WTC11 (cell line): ENCODE data around the gene CEACAM18. TPM values are rescaled to one million over a fixed set of nuclear protein-coding genes. Genes with fewer than 3 reads are reported as not detected.
A peak's percentile ranks its signal among the peaks of the same experiment; 100 is the strongest.
"Not testable (repeated sequence)": the region's sequence is repeated elsewhere in the genome, so short reads cannot be mapped to it uniquely, and the experiment has no call there.

Experiments used
- ATAC-seq: fragments of 200-7000 bp; cut with Tn5 transposase; 2 replicates; pipeline ENCODE4 v1.10.0; 2021; ENCODE audit warnings: mild to moderate bottlenecking, moderate library complexity
- CTCF ChIA-PET: fragments of 300-600 bp; sonication (Branson Sonifier 250); formaldehyde crosslinking; loops from one replicate; lab custom pipeline; 2021; ENCODE audit warnings: antibody characterized with exemption; lab: Charles Lee
- POLR2A ChIA-PET: fragments of 350-600 bp; sonication (Branson Sonifier 250); formaldehyde crosslinking; loops from one replicate; lab custom pipeline; 2021; ENCODE audit warnings: antibody characterized with exemption; lab: Charles Lee
- DNase-seq: peaks from one replicate; pipeline ENCODE4 v3.0.0; 2021; ENCODE audit warnings: low spot score
- H3K27ac Mint-ChIP-seq: 2 replicates; pipeline ENCODE4 v1.8.0; 2021; ENCODE audit warnings: mixed read lengths
- H3K27me3 Mint-ChIP-seq: 2 replicates; pipeline ENCODE4 v1.8.0; 2021; ENCODE audit warnings: low read depth, mild to moderate bottlenecking, moderate library complexity, mixed read lengths
- H3K36me3 Mint-ChIP-seq: 2 replicates; pipeline ENCODE4 v1.8.0; 2021; ENCODE audit warnings: mixed read lengths
- H3K4me1 Mint-ChIP-seq: 2 replicates; pipeline ENCODE4 v1.8.0; 2022; ENCODE audit warnings: mixed read lengths
- H3K4me3 Mint-ChIP-seq: 2 replicates; pipeline ENCODE4 v1.8.0; 2021; ENCODE audit warnings: mild to moderate bottlenecking, moderate library complexity, mixed read lengths
- H3K9me3 Mint-ChIP-seq: 2 replicates; pipeline ENCODE4 v1.8.0; 2021; ENCODE audit warnings: mixed read lengths
- E2F4 ChIP-seq: sonication (generic); formaldehyde crosslinking; IDR thresholded peaks from 2 replicates; pipeline ENCODE4 v1.8.1; 2022; ENCODE audit warnings: low read depth, mild to moderate bottlenecking, moderate library complexity, missing genetic modification reagents, borderline replicate concordance
- ELF4 ChIP-seq: sonication (generic); formaldehyde crosslinking; IDR thresholded peaks from 2 replicates; pipeline ENCODE4 v1.8.1; 2022; ENCODE audit warnings: low read depth, mild to moderate bottlenecking, moderate library complexity, missing genetic modification reagents
- ETV6 ChIP-seq: sonication (generic); formaldehyde crosslinking; IDR thresholded peaks from 2 replicates; pipeline ENCODE4 v1.8.1; 2022; ENCODE audit warnings: mild to moderate bottlenecking, missing genetic modification reagents
- GRHL2 ChIP-seq: fragments of 250-450 bp; sonication (Bioruptor Pico); IDR thresholded peaks from 2 replicates; pipeline ENCODE4 v1.8.0; 2022; ENCODE audit warnings: mild to moderate bottlenecking, moderate library complexity; ENCODE audit not compliant: insufficient replicate concordance, severe bottlenecking
- HMGA2 ChIP-seq: fragments of 250-450 bp; sonication (Bioruptor Pico); IDR thresholded peaks from 2 replicates; pipeline ENCODE4 v1.4.0; 2021; ENCODE audit warnings: mild to moderate bottlenecking, moderate library complexity
- IRF2 ChIP-seq: sonication (generic); formaldehyde crosslinking; IDR thresholded peaks from 2 replicates; pipeline ENCODE4 v1.8.0; 2022; ENCODE audit warnings: low read depth, missing genetic modification reagents, borderline replicate concordance
- NFE2L1 ChIP-seq: sonication (generic); formaldehyde crosslinking; IDR thresholded peaks from 2 replicates; pipeline ENCODE4 v1.8.1; 2023; ENCODE audit warnings: missing genetic modification reagents
- NR1H2 ChIP-seq: sonication (generic); formaldehyde crosslinking; IDR thresholded peaks from 2 replicates; pipeline ENCODE4 v1.9.0; 2021; ENCODE audit warnings: mild to moderate bottlenecking, moderate library complexity, missing genetic modification reagents
- ZNF396 ChIP-seq: fragments of 250-450 bp; sonication (Bioruptor Pico); IDR thresholded peaks from 2 replicates; pipeline ENCODE4 v1.8.0; 2021; ENCODE audit warnings: mild to moderate bottlenecking, moderate library complexity, borderline replicate concordance
- total RNA-seq: library from RNA; stranded (reverse); gene quantifications from 3 replicates; pipeline ENCODE4 v1.2.3, GENCODE V29; 2021
- TF ChIP-seq, protein P1 (sequence below): sonication (generic); formaldehyde crosslinking; IDR thresholded peaks from 2 replicates; pipeline ENCODE4 v1.8.1; 2022; ENCODE audit warnings: missing genetic modification reagents, borderline replicate concordance
- TF ChIP-seq, protein P2 (sequence below): sonication (generic); formaldehyde crosslinking; IDR thresholded peaks from 2 replicates; pipeline ENCODE4 v1.8.1; 2022; ENCODE audit warnings: mild to moderate bottlenecking, missing genetic modification reagents, moderate library complexity, borderline replicate concordance
- TF ChIP-seq, protein P3 (sequence below): sonication (generic); formaldehyde crosslinking; IDR thresholded peaks from 2 replicates; pipeline ENCODE4 v1.8.0; 2023; ENCODE audit warnings: mild to moderate bottlenecking, missing genetic modification reagents
- TF ChIP-seq, protein P4 (sequence below): fragments of 250-450 bp; sonication (Bioruptor Pico); IDR thresholded peaks from 2 replicates; pipeline ENCODE4 v2.1.2; 2022; ENCODE audit warnings: mild to moderate bottlenecking, moderate library complexity
- TF ChIP-seq, protein P5 (sequence below): sonication (generic); formaldehyde crosslinking; IDR thresholded peaks from 2 replicates; pipeline ENCODE4 v1.8.0; 2022; ENCODE audit warnings: mild to moderate bottlenecking, missing genetic modification reagents
- TF ChIP-seq, protein P6 (sequence below): fragments of 250-450 bp; sonication (Bioruptor Pico); IDR thresholded peaks from 2 replicates; pipeline ENCODE4 v1.8.0; 2021; ENCODE audit warnings: mild to moderate bottlenecking

CEACAM18 gene
- total RNA-seq, 1 experiment from 2014 or later, result not detected

GRCh38 chr19:51462681-51463080 is 15.7 kb upstream of the CEACAM18 start:
- ATAC-seq, result no peak
- peaks cover 4% of the 10 kb centered on the region; the same call in 1 of the 2 replicates for H3K9me3 Mint-ChIP-seq
- no peak overlapping the region for H3K4me3 Mint-ChIP-seq
- 0 out of 2 replicates have a peak, but pooled peaks cover 2% of the 10 kb centered on the region for H3K4me1 Mint-ChIP-seq
- TF ChIP-seq, protein P1, sequence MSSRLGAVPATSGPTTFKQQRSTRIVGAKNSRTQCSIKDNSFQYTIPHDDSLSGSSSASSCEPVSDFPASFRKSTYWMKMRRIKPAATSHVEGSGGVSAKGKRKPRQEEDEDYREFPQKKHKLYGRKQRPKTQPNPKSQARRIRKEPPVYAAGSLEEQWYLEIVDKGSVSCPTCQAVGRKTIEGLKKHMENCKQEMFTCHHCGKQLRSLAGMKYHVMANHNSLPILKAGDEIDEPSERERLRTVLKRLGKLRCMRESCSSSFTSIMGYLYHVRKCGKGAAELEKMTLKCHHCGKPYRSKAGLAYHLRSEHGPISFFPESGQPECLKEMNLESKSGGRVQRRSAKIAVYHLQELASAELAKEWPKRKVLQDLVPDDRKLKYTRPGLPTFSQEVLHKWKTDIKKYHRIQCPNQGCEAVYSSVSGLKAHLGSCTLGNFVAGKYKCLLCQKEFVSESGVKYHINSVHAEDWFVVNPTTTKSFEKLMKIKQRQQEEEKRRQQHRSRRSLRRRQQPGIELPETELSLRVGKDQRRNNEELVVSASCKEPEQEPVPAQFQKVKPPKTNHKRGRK (CRISPR knock-in tag), result no peak
- TF ChIP-seq, all 79 proteins: peak for 0
- no peak overlapping the region for H3K27ac Mint-ChIP-seq
- H3K27me3 Mint-ChIP-seq, result peaks cover 47% of the 10 kb centered on the region
- POLR2A ChIA-PET, result interaction anchor here (0.7 kb wide), 1 partner anchor 26 kb away, joined by 7 read pairs; no protein-coding TSS in a partner anchor
- CTCF ChIA-PET, result interaction anchor here (0.7 to 1.7 kb wide), 5 partner anchors 10 to 310 kb away, joined by 3 to 8 read pairs (median 6); no protein-coding TSS in a partner anchor
- no peak for DNase-seq
- no peaks in the 10 kb centered on the region for H3K36me3 Mint-ChIP-seq

DNA sequence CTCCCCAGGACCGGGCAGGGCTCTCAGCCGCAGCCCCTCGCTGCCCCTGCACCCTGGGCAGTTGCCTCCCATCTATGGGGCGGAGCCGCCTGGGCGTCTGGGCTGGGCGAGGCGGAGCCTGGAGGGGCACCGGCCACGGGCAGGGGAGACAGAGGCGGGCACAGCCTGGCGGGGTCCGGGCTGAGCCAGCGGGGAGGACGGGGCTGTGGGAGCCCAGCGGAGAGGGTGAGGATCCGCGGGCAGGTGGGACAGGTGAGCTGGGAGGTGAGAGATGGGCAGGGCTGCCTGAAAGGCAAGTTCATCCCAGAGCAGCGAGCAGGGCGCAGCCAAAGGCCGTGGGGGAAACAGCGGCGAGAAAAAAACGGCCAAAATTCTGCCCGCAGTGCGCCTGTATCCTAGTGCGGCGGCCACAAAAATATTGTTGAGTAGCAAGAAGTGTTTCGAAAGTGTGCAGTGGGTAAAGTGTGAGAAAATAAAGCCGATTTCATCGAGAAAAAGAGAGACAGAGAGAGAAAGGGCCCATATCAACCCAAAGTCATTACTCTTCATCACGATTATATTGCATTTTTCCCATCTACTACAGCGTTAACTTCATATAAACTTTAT is 14.3 kb upstream of the CEACAM18 start:
- H3K27ac Mint-ChIP-seq, CTCF ChIA-PET, DNase-seq, H3K36me3 Mint-ChIP-seq, H3K9me3 Mint-ChIP-seq, H3K4me1 Mint-ChIP-seq, POLR2A ChIA-PET: not testable (repeated sequence)
- Mint-ChIP-seq H3K27me3 (peaks cover 59% of the 10 kb centered on the region), H3K4me3 (peak overlapping the region; percentile 69)
- peak; percentile 88 for ATAC-seq

GRCh38 chr19:51466723-51467122 is 11.6 kb upstream of the CEACAM18 start:
- no peak for DNase-seq
- Mint-ChIP-seq H3K4me3 (no peak overlapping the region), H3K36me3 (no peaks in the 10 kb centered on the region), H3K27ac (no peak overlapping the region), H3K9me3 (no peaks in the 10 kb centered on the region), H3K4me1 (no peaks in the 10 kb centered on the region), H3K27me3 (peaks cover 66% of the 10 kb centered on the region)
- no peak for ATAC-seq
- CTCF ChIA-PET, result interaction anchor here (1.5 to 1.9 kb wide), 3 partner anchors 45 to 194 kb away, joined by 4 to 8 read pairs (median 6); no protein-coding TSS in a partner anchor
- POLR2A ChIA-PET, result no interaction called here
- TF ChIP-seq ZNF396 (CRISPR knock-in tag), result no peak
- no peak for TF ChIP-seq IRF2 (CRISPR knock-in tag)
- TF ChIP-seq E2F4, result no peak
- TF ChIP-seq, protein P2, sequence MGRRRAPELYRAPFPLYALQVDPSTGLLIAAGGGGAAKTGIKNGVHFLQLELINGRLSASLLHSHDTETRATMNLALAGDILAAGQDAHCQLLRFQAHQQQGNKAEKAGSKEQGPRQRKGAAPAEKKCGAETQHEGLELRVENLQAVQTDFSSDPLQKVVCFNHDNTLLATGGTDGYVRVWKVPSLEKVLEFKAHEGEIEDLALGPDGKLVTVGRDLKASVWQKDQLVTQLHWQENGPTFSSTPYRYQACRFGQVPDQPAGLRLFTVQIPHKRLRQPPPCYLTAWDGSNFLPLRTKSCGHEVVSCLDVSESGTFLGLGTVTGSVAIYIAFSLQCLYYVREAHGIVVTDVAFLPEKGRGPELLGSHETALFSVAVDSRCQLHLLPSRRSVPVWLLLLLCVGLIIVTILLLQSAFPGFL (CRISPR knock-in tag), result no peak
- TF ChIP-seq, protein P3, sequence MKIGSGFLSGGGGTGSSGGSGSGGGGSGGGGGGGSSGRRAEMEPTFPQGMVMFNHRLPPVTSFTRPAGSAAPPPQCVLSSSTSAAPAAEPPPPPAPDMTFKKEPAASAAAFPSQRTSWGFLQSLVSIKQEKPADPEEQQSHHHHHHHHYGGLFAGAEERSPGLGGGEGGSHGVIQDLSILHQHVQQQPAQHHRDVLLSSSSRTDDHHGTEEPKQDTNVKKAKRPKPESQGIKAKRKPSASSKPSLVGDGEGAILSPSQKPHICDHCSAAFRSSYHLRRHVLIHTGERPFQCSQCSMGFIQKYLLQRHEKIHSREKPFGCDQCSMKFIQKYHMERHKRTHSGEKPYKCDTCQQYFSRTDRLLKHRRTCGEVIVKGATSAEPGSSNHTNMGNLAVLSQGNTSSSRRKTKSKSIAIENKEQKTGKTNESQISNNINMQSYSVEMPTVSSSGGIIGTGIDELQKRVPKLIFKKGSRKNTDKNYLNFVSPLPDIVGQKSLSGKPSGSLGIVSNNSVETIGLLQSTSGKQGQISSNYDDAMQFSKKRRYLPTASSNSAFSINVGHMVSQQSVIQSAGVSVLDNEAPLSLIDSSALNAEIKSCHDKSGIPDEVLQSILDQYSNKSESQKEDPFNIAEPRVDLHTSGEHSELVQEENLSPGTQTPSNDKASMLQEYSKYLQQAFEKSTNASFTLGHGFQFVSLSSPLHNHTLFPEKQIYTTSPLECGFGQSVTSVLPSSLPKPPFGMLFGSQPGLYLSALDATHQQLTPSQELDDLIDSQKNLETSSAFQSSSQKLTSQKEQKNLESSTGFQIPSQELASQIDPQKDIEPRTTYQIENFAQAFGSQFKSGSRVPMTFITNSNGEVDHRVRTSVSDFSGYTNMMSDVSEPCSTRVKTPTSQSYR (CRISPR knock-in tag), result no peak
- TF ChIP-seq GRHL2, result no peak
- TF ChIP-seq, protein P4, sequence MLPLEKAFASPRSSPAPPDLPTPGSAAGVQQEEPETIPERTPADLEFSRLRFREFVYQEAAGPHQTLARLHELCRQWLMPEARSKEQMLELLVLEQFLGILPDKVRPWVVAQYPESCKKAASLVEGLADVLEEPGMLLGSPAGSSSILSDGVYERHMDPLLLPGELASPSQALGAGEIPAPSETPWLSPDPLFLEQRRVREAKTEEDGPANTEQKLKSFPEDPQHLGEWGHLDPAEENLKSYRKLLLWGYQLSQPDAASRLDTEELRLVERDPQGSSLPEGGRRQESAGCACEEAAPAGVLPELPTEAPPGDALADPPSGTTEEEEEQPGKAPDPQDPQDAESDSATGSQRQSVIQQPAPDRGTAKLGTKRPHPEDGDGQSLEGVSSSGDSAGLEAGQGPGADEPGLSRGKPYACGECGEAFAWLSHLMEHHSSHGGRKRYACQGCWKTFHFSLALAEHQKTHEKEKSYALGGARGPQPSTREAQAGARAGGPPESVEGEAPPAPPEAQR (CRISPR knock-in tag), result no peak
- TF ChIP-seq NFE2L1 (CRISPR knock-in tag), result no peak
- no peak for TF ChIP-seq ELF4 (CRISPR knock-in tag)
- TF ChIP-seq, protein P5, sequence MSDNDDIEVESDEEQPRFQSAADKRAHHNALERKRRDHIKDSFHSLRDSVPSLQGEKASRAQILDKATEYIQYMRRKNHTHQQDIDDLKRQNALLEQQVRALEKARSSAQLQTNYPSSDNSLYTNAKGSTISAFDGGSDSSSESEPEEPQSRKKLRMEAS (CRISPR knock-in tag), result no peak
- TF ChIP-seq HMGA2 (CRISPR knock-in tag), result no peak
- TF ChIP-seq ETV6 (CRISPR knock-in tag), result no peak
- TF ChIP-seq, protein P6, sequence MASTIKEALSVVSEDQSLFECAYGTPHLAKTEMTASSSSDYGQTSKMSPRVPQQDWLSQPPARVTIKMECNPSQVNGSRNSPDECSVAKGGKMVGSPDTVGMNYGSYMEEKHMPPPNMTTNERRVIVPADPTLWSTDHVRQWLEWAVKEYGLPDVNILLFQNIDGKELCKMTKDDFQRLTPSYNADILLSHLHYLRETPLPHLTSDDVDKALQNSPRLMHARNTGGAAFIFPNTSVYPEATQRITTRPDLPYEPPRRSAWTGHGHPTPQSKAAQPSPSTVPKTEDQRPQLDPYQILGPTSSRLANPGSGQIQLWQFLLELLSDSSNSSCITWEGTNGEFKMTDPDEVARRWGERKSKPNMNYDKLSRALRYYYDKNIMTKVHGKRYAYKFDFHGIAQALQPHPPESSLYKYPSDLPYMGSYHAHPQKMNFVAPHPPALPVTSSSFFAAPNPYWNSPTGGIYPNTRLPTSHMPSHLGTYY (CRISPR knock-in tag), result no peak
- TF ChIP-seq NR1H2 (CRISPR knock-in tag), result no peak
